HL-60 (cell line): ENCODE measurements around the gene FADS6.
"Not testable (repeated sequence)": the region's sequence is repeated elsewhere in the genome, so short reads cannot be mapped to it uniquely, and the experiment has no call there.

Experiments
- DNase-seq, 2 experiments: peaks; one replicate each; pipeline ENCODE4 v3.0.0-alpha.2; 2010 to 2020; ENCODE audit warnings: low read depth in 1 of 2, low spot score in 1 of 2
- H3K27ac ChIP-seq: fragments of 250-450 bp; sonication (Bioruptor Pico); replicated peaks from 2 replicates; pipeline ENCODE4 v1.5.1; 2020; ENCODE audit warnings: mild to moderate bottlenecking, moderate library complexity
- H3K27me3 ChIP-seq: fragments of 250-450 bp; sonication (Bioruptor Pico); 2 replicates; pipeline ENCODE4 v1.5.1; 2021; ENCODE audit warnings: mild to moderate bottlenecking, moderate library complexity; ENCODE audit not compliant: insufficient read depth, poor library complexity, severe bottlenecking
- H3K4me3 ChIP-seq: replicated peaks from 2 replicates; pipeline ENCODE4 v1.5.1; 2011; ENCODE audit warnings: mild to moderate bottlenecking, control low read depth, low read length; ENCODE audit not compliant: insufficient read depth
- GABPA ChIP-seq: IDR thresholded peaks from 2 replicates; pipeline ENCODE4 v1.6.1; 2012; ENCODE audit warnings: low read depth
- POLR2AphosphoS5 ChIP-seq: IDR thresholded peaks from 2 replicates; pipeline ENCODE4 v1.6.1; 2012; ENCODE audit warnings: low read depth
- SPI1 ChIP-seq: IDR thresholded peaks from 2 replicates; pipeline ENCODE4 v1.6.1; 2012; ENCODE audit warnings: low read depth, mild to moderate bottlenecking, borderline replicate concordance
- TF ChIP-seq, protein P1 (sequence below): IDR thresholded peaks from one replicate; pipeline ENCODE4 v1.5.1; 2011; ENCODE audit warnings: low read length, control low read depth, inconsistent platforms; ENCODE audit not compliant: insufficient read depth
- TF ChIP-seq, protein P2 (sequence below): IDR thresholded peaks from 2 replicates; pipeline ENCODE4 v1.6.1; 2012; ENCODE audit warnings: low read depth; ENCODE audit not compliant: insufficient replicate concordance

The FADS6 gene

DNA sequence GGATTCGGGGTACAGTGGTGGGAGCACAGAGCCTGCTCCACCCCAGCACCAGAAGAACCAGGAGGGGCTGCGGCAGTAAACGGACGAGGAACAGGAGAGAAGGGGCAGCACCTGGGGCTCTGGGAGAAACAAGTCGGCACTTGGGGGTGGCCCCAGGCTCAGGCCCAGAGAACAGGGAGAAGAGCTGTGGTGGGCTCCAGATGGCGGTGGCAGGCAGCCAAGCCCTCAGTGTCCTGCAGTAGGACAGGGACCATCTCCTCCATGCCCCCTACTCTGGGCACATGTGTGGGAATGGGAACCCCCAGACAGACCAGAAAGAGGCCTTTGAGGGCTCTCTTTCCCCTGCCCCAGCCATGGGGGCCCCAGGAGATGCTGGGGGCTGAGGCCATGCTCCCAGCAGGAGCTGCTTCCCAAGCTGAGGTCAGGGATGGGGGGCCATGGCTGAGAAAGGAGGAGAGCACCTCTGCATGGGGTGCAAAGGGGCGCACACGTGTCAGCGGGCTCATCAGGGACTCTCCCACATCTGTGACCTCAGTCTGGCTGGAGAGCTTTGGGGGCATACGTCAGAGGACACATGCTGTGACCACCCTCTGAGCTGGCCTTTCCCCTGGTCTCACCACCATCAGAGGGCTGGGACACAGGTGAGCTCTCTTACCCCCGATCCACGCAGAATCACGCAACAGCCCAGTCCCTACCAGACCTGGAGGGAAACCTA lies 22.9 kb upstream of the FADS6 start:
- TF ChIP-seq, protein P1, sequence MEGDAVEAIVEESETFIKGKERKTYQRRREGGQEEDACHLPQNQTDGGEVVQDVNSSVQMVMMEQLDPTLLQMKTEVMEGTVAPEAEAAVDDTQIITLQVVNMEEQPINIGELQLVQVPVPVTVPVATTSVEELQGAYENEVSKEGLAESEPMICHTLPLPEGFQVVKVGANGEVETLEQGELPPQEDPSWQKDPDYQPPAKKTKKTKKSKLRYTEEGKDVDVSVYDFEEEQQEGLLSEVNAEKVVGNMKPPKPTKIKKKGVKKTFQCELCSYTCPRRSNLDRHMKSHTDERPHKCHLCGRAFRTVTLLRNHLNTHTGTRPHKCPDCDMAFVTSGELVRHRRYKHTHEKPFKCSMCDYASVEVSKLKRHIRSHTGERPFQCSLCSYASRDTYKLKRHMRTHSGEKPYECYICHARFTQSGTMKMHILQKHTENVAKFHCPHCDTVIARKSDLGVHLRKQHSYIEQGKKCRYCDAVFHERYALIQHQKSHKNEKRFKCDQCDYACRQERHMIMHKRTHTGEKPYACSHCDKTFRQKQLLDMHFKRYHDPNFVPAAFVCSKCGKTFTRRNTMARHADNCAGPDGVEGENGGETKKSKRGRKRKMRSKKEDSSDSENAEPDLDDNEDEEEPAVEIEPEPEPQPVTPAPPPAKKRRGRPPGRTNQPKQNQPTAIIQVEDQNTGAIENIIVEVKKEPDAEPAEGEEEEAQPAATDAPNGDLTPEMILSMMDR = no peak
- TF ChIP-seq GABPA = no peak
- Histone ChIP-seq H3K27ac (no peak overlapping the region), H3K4me3 (no peak overlapping the region), H3K27me3 (no peaks in the 10 kb centered on the region)
- DNase-seq = no peak

DNA sequence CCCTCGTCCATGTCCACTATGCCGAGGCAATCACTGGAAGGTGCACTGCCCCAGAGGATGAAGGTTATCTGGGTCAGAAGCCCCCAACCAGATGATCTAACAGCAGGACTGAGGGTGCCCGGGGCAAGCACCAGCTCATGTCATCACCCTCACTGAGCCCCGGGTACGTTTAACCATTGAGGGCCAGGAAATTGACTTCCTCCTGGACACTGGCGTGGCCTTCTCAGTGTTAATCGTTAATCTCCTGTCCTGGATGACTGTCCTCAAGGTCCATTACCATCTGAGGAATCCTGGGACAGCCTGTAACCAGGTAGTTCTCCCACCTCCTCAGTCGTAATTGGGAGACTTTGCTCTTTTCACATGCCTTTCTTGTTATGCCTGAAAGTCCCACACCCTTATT lies 18.0 kb upstream of the FADS6 start:
- not testable (repeated sequence) for H3K27me3 ChIP-seq, DNase-seq, H3K4me3 ChIP-seq, H3K27ac ChIP-seq

DNA sequence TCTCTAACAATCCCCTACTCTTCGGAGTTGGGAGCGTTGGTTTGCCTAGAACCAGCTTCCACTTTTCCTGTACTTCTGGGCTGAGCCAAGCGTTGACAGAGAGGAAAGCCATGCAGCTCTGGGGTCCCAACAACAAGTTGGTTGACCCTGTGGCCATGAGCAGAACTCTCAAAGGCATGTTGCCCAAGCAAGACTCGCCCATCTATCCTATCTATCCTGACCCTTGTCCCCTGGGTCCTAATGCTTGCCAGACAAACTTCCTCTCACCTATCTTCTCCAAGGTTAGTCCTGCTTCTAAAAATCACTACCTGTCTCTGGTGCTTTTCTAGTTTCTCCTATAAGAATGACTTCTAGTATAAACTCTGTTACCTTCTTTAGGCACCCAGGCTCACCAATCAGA lies 15.7 kb upstream of the FADS6 start:
- not testable (repeated sequence) for H3K4me3 ChIP-seq, H3K27ac ChIP-seq, DNase-seq, H3K27me3 ChIP-seq

DNA sequence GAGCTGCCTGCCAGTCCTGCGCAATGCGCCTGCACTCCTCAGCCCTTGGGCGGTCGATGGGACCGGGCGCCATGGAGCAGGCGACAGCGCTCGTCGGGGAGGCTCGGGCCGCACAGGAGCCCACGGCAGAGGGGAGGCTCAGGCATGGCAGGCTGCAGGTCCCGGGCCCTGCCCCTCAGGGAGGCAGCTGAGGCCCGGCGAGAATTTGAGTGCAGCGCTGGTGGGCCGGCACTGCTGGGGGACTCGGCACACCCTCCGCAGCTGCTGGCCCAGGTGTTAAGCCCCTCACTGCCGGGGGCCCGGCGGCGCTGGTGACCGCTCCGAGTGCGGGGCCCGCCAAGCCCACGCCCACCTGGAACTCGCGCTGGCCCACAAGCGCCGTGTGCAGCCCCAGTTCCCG lies 13.6 kb upstream of the FADS6 start:
- H3K4me3 ChIP-seq = no peak overlapping the region
- DNase-seq = no peak
- no peak overlapping the region for H3K27ac ChIP-seq
- no peak for TF ChIP-seq GABPA
- TF ChIP-seq, protein P2, sequence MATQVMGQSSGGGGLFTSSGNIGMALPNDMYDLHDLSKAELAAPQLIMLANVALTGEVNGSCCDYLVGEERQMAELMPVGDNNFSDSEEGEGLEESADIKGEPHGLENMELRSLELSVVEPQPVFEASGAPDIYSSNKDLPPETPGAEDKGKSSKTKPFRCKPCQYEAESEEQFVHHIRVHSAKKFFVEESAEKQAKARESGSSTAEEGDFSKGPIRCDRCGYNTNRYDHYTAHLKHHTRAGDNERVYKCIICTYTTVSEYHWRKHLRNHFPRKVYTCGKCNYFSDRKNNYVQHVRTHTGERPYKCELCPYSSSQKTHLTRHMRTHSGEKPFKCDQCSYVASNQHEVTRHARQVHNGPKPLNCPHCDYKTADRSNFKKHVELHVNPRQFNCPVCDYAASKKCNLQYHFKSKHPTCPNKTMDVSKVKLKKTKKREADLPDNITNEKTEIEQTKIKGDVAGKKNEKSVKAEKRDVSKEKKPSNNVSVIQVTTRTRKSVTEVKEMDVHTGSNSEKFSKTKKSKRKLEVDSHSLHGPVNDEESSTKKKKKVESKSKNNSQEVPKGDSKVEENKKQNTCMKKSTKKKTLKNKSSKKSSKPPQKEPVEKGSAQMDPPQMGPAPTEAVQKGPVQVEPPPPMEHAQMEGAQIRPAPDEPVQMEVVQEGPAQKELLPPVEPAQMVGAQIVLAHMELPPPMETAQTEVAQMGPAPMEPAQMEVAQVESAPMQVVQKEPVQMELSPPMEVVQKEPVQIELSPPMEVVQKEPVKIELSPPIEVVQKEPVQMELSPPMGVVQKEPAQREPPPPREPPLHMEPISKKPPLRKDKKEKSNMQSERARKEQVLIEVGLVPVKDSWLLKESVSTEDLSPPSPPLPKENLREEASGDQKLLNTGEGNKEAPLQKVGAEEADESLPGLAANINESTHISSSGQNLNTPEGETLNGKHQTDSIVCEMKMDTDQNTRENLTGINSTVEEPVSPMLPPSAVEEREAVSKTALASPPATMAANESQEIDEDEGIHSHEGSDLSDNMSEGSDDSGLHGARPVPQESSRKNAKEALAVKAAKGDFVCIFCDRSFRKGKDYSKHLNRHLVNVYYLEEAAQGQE = no peak
- no peak for TF ChIP-seq SPI1
- TF ChIP-seq, protein P1 = no peak
- no peak for TF ChIP-seq POLR2AphosphoS5
- no peaks in the 10 kb centered on the region for H3K27me3 ChIP-seq

DNA sequence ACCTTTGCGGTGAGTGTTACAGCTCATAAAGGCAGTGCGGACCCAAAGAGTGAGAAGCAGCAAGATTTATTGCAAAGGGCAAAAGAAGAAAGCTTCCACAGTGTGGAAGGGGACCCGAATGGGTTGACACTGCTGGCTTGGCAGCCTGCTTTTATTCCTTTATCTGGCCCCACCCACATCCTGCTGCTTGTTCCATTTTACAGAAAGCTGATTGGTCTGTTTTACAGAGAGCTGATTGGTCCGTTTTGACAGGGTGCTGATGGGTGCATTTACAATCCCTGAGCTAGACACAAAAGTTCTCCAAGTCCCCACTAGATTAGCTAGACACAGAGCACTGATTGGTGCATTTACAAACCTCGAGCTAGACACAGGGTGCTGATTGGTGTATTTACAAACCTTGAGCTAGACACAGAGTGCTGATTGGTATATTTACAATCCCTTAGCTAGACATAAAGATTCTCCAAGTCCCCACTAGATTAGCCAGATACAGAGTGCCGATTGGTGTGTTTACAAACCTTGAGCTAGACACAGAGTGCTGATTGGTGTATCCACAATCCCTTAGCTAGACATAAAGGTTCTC lies 12.9 kb upstream of the FADS6 start:
- not testable (repeated sequence) for DNase-seq, H3K27ac ChIP-seq

DNA sequence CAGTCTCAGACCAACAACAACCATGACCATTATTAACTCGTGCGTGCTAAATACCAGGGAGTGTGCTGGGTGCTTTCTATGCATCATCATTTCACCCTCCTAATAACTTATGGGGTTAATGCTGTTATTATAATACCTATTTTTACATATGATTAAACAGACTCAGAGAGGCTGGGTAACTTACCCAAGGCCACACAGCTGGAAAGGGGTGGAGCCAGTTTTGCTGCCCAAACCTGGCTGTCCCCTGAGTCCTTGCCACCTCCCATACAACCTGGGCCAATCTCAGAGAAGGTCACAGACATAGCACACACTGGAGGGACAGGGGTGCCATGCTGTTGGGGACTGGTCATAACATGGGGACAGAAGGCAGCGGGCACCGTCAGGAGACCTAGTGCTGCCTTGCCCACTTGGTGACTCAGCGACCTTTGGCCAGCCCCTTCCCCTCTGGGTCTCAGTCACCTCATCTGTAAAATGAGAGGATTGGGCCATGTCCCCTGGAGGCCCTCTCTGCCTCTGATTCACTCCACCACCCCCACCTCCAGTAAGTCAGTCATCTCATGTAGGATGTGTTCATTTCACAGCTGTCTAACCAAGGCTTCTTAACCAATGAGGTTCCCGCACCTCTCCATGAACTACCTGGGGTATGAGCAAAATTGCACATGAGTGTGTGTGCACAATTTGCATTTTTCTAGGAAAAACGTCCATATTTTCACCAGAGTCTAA lies 11.4 kb upstream of the FADS6 start:
- Histone ChIP-seq H3K27me3 (no peaks in the 10 kb centered on the region), H3K27ac (no peak overlapping the region), H3K4me3 (no peak overlapping the region)
- no peak for TF ChIP-seq SPI1
- TF ChIP-seq, protein P2 = no peak
- no peak for DNase-seq

More for the DNA sequence above, 12.9 kb upstream of the FADS6 start:
- H3K27me3 ChIP-seq, H3K4me3 ChIP-seq: not testable (repeated sequence)
